Smooth muscle cell (in vitro differentiated cells): ENCODE results near the gene PTPN2. TPM values are rescaled to one million over a fixed set of nuclear protein-coding genes. Genes with fewer than 3 reads are reported as not detected.
A peak's percentile ranks its signal among the peaks of the same experiment; 100 is the strongest.

Experiments used
- DNase-seq: peaks from one replicate; lab custom pipeline; 2025; ENCODE audit not compliant: unreplicated experiment; lab: John Stamatoyannopoulos, UW
- H2AFZ ChIP-seq: fragments of 200-600 bp; sonication (generic); 2 replicates; pipeline ENCODE4 v1.6.0; 2016; ENCODE audit warnings: antibody characterized with exemption, low read depth, mild to moderate bottlenecking
- H3F3A ChIP-seq: fragments of 200-600 bp; sonication (generic); 2 replicates; pipeline ENCODE4 v1.6.0; 2017; ENCODE audit warnings: antibody characterized with exemption, low read depth
- H3K27ac ChIP-seq: fragments of 200-600 bp; sonication (generic); 2 replicates; pipeline ENCODE4 v1.5.1; 2016; ENCODE audit warnings: low read depth, mild to moderate bottlenecking
- H3K27me3 ChIP-seq: fragments of 200-600 bp; sonication (generic); 2 replicates; pipeline ENCODE4 v1.6.1; 2016; ENCODE audit warnings: low read depth, mild to moderate bottlenecking
- H3K36me3 ChIP-seq: fragments of 200-600 bp; sonication (generic); 2 replicates; pipeline ENCODE4 v1.5.1; 2016; ENCODE audit warnings: low read depth
- H3K4me1 ChIP-seq: fragments of 200-600 bp; sonication (generic); 2 replicates; pipeline ENCODE4 v1.5.1; 2016; ENCODE audit warnings: low read depth
- H3K4me2 ChIP-seq: fragments of 200-600 bp; sonication (generic); 2 replicates; pipeline ENCODE4 v1.6.0; 2016; ENCODE audit warnings: mild to moderate bottlenecking
- H3K4me3 ChIP-seq: fragments of 200-600 bp; sonication (generic); 2 replicates; pipeline ENCODE4 v1.5.1; 2016; ENCODE audit warnings: mild to moderate bottlenecking
- H3K79me2 ChIP-seq: fragments of 200-600 bp; sonication (generic); 2 replicates; pipeline ENCODE4 v1.6.0; 2016; ENCODE audit warnings: low read depth, mild to moderate bottlenecking
- H3K9ac ChIP-seq: fragments of 200-600 bp; sonication (generic); 2 replicates; pipeline ENCODE4 v1.6.0; 2016; ENCODE audit warnings: low read depth
- H3K9me3 ChIP-seq: fragments of 200-600 bp; sonication (generic); replicated peaks from 2 replicates; pipeline ENCODE4 v1.5.1; 2016; ENCODE audit warnings: low read depth
- H4K20me1 ChIP-seq: fragments of 200-600 bp; sonication (generic); 2 replicates; pipeline ENCODE4 v1.6.0; 2016; ENCODE audit warnings: low read depth
- CTCF ChIP-seq: fragments of 200-600 bp; sonication (generic); IDR thresholded peaks from 2 replicates; pipeline ENCODE4 v1.5.1; 2017; ENCODE audit warnings: borderline replicate concordance, mild to moderate bottlenecking, antibody characterized with exemption; ENCODE audit not compliant: insufficient read depth, poor library complexity, severe bottlenecking
- WGBS: methylation state at CpG from one replicate; pipeline ENCODE4 v1.1.7; 2016; ENCODE audit warnings: low lambda C conversion rate; 5-methylcytosine and 5-hydroxymethylcytosine counted together
- polyA plus RNA-seq: library from polyadenylated mRNA; unstranded; fragments of >200 nt; fragmentation: Nextera tagmentation; extraction: Ambion mirVana; gene quantifications from 2 replicates; pipeline ENCODE4 v1.2.1, GENCODE V29; 2016
- total RNA-seq: library from RNA; depleted of rRNA; stranded (reverse); fragments of >200 nt; gene quantifications from 2 replicates; pipeline ENCODE4 v1.2.3, GENCODE V29; 2014

The PTPN2 gene
- total and polyA plus RNA-seq, 2 experiments from 2014 or later, result 17.1 to 48.7 TPM

GRCh38 chr18:12911025-12911928 lies 27.2 kb upstream of the PTPN2 start:
- peak overlapping the region; percentile 52 for H3K4me2 ChIP-seq
- H3K4me3 ChIP-seq, result peak overlapping the region; percentile 16

GRCh38 chr18:12908706-12909105 lies 24.7 kb upstream of the PTPN2 start:
- Histone ChIP-seq H2AFZ (peak overlapping the region; percentile 55), H3K27ac (peak overlapping the region; percentile 44), H3K27me3 (no peaks in the 10 kb centered on the region), H3K9me3 (no peaks in the 10 kb centered on the region), H3K4me3 (no peak overlapping the region), H3K36me3 (no peaks in the 10 kb centered on the region), H3K4me2 (peak overlapping the region; percentile 75), H3F3A (no peaks in the 10 kb centered on the region), H4K20me1 (no peaks in the 10 kb centered on the region), H3K79me2 (no peaks in the 10 kb centered on the region), H3K9ac (no peak overlapping the region), H3K4me1 (peaks cover 13% of the 10 kb centered on the region)
- no peak for DNase-seq
- no peak for TF ChIP-seq CTCF
- WGBS, result 63% methylated on average over 4 of the region's 4 CpGs

More at GRCh38 chr18:12911025-12911928, 27.2 kb upstream of the PTPN2 start:
- H3K27me3 ChIP-seq, result no peaks in the 10 kb centered on the region
- no peak for TF ChIP-seq CTCF
- no peaks in the 10 kb centered on the region for H3K9me3 ChIP-seq
- no peak overlapping the region for H2AFZ ChIP-seq
- no peak overlapping the region for H3K27ac ChIP-seq
- no peak for DNase-seq
- no peaks in the 10 kb centered on the region for H3K36me3 ChIP-seq
- no peak overlapping the region for H3K9ac ChIP-seq
- no peaks in the 10 kb centered on the region for H4K20me1 ChIP-seq
- no peaks in the 10 kb centered on the region for H3K79me2 ChIP-seq
- peaks cover 13% of the 10 kb centered on the region for H3K4me1 ChIP-seq
- WGBS, result 66% methylated on average over 72 of the region's 75 CpGs
- H3F3A ChIP-seq, result no peaks in the 10 kb centered on the region

- Histone ChIP-seq H3K9ac (no peak overlapping the region), H3K36me3 (no peaks in the 10 kb centered on the region), H3F3A (no peaks in the 10 kb centered on the region), H3K4me1 (peaks cover 13% of the 10 kb centered on the region), H3K27ac (peak overlapping the region; percentile 44), H3K27me3 (no peaks in the 10 kb centered on the region), H3K4me3 (peak overlapping the region; percentile 17), H3K4me2 (peak overlapping the region; percentile 75), H3K9me3 (no peaks in the 10 kb centered on the region), H4K20me1 (no peaks in the 10 kb centered on the region), H3K79me2 (no peaks in the 10 kb centered on the region), H2AFZ (peak overlapping the region; percentile 55)
- no peak for TF ChIP-seq CTCF
- no peak for DNase-seq
- WGBS, result 54% methylated on average over 7 of the region's 8 CpGs
Observed at GRCh38 chr18:12907258-12907925, 23.4 kb upstream of the PTPN2 start.
